Measurements from ENCODE around the gene KRTAP10-8.
"Not testable (repeated sequence)": the region's sequence is repeated elsewhere in the genome, so short reads cannot be mapped to it uniquely, and the experiment has no call there.

The KRTAP10-8 gene

GRCh38 chr21:44612029-44612486 is at the start of gene KRTAP10-8:
TSS of gene KRTAP10-8 (plus strand) at chr21:44612079. CDS start at chr21:44612101, 22 bp downstream.
- DNase-seq = no peak

- DNase-seq = no peak
Measured at GRCh38 chr21:44564099-44564498, 47.8 kb upstream of the KRTAP10-8 start.

DNA sequence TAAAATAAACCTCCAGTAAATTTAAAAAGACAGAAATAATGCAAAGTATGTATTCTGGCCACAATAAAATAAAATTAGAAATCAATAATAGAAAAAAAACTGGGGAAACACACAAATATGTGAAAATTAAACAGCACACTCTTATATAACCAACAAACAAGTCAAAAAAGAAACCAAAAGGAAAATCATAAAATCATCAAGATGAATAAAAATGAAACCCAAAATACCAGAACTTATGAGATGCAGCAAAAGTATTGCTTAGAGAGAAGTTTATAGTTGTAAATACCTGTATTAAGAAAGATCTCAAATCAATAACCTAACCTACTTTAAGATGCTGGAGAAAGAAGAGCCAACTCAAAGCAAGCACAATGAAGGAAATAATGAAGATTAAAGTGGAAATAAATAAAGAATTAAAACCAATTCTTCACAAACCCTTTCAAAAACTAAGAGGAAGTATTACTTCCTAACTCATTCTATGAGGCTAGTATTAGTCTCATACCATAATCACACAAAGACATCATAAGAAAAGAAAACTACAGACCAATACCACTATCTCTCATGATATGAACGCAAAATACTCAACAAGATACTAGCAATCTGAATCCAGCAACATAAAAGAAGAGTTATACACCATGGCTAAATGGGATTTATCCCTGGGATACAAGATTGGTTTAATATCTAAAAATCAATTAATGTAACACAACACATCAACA is 46.8 kb upstream of the KRTAP10-8 start:
- no peak for DNase-seq

DNA sequence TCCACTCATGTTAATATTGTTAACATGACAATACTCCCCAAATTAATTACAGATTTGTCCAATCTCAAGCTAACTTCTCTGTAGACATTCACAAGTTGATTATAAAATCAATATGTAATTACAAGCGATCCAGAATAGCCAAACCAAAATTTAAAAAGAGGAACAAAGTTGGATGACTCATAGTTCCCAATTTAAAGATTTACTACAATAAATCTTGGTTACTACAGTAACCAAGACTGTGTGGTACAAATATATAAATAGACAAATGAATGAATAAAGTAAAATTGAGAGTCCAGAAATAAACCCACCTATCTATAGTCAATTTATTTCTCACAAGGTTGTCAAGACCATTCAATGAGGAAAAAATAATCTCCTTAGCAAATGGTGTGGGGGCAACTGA is 45.5 kb upstream of the KRTAP10-8 start:
- no peak for DNase-seq

DNA sequence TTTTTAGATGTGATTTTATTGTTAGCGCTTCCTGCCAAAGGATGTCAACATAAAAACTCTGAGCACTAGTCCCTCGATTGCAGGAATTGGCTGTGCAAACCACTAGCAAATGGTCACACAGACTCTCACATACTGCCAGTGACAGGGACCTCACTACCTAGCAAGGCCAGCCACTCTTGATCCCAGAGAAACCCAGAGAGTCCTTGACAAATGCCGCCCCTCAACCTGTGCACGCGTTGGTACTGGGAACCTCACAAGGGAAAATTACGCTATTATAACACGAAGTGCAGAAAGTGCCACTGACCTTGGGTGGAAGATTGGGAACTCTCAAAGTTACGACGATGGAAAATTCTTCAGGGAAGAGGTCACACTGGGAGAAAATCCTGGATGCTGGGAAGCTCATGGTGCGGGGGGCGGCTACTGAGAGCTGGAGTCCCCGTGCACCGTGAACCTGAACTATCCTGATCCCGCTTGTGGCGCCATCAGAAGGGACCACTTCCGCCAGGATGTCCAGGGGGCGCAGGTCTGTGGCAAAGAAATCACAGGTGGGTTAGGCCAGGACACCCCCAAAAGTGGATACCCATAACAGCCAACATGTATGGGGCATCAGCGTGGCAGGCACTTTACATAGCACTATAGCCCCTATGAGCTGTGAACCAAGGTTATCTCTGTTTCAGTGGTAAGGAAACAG is 44.3 kb upstream of the KRTAP10-8 start:
- no peak for DNase-seq

DNA sequence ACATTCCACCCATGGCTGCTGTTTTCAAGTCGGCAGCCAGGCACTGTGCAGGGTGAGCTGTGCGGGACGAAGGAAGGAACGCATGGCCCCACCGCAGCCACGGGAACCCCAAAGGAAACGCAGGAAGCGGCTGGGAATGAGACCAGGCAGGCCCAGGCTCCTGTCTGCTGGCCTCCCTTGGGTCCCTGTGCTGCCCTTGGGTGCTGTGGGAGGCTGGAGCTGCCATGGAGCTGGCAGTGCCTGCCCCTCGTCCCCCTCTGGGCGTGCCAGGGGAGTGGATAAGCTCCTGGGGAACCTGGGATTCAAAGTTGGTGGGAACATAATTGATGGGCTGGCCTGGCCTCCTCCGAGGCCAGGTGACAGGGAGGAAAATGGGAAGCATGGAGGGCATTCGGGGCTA is 43.6 kb upstream of the KRTAP10-8 start:
- no peak for DNase-seq

GRCh38 chr21:44568667-44569556 is 43.0 kb upstream of the KRTAP10-8 start:
- DNase-seq = no peak

DNA sequence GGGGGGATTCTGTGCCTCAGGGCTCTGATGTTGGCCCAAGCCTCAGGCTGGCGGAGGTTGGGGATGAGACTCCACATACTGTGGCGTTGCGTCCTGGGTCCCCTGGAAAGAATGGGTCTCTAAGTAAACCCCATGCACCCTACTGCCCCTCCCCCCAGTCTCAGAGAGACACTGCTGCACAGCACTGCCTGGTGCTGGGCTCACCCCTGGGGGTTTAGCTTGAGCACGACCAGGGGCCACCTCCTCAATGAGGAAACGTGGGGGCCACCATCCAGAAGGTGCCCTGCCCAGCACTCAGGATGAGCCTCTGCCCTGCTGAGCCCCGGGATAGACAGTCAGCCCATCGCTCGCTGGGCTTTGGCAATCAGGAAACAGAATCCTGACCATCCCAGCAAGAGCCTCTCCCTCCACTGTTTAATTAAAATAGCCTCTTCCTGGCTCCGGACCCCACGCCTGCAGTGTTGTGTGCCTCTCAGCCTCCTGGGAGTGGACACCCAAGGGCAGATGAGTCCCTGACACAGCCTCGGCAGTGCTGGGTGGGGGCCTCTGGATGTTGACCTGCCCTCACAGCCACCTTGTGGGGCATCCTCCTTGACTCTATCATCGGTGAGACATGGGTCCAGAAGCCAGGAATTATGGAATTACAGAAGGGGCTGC is 41.9 kb upstream of the KRTAP10-8 start:
- DNase-seq = no peak

GRCh38 chr21:44571296-44571695 is 40.6 kb upstream of the KRTAP10-8 start:
- no peak for DNase-seq

- DNase-seq = no peak
Measured at GRCh38 chr21:44571844-44572782, 39.8 kb upstream of the KRTAP10-8 start.

GRCh38 chr21:44572959-44573583 is 38.8 kb upstream of the KRTAP10-8 start:
- no peak for DNase-seq

DNA sequence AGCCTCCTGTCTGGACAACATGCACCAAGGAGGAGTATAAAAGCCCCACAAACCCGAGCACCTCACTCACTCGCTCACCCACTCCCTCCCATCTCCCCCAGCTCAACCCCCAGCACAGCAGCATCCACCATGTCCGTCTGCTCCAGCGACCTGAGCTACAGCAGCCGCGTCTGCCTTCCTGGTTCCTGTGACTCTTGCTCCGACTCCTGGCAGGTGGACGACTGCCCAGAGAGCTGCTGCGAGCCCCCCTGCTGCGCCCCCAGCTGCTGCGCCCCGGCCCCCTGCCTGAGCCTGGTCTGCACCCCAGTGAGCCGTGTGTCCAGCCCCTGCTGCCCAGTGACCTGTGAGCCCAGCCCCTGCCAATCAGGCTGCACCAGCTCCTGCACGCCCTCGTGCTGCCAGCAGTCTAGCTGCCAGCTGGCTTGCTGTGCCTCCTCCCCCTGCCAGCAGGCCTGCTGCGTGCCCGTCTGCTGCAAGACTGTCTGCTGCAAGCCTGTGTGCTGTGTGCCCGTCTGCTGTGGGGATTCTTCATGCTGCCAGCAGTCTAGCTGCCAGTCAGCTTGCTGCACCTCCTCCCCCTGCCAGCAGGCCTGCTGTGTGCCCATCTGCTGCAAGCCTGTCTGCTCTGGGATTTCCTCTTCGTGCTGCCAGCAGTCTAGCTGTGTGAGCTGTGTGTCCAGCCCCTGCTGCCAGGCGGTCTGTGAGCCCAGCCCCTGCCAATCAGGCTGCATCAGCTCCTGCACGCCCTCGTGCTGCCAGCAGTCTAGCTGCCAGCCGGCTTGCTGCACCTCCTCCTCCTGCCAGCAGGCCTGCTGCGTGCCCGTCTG is 38.0 kb upstream of the KRTAP10-8 start, which contains the start of gene KRTAP10-4:
Gene KRTAP10-4 (plus strand): TSS at position 100 of the 827 bp plus-strand sequence. CDS start 30 bp downstream, at position 130.
- not testable (repeated sequence) for DNase-seq

DNA sequence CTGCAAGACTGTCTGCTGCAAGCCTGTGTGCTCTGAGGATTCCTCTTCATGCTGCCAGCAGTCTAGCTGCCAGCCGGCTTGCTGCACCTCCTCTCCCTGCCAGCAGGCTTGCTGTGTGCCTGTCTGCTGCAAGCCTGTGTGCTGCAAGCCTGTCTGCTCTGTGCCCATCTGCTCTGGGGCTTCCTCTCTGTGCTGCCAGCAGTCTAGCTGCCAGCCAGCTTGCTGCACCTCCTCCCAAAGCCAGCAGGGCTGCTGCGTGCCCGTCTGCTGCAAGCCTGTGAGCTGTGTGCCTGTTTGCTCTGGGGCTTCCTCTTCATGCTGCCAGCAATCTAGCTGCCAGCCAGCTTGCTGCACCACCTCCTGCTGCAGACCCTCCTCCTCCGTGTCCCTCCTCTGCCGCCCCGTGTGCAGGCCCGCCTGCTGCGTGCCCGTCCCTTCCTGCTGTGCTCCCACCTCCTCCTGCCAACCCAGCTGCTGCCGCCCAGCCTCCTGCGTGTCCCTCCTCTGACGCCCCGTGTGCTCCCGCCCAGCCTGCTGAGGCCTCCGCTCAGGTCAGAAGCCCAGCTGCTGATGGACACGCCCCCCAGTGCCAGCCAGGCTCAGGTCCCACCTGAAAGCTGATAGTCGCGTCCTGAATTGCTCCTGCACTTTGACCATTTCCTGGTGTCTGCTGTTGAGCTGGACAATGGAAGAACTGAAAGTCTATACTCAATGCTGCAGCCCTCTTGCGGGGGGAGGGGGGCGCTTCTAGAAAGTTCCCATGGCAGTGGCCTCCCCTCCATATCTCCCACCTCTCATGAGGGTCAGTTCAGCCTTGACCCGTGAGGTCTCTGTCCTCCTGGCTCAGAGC is 37.2 kb upstream of the KRTAP10-8 start:
- no peak for DNase-seq

DNA sequence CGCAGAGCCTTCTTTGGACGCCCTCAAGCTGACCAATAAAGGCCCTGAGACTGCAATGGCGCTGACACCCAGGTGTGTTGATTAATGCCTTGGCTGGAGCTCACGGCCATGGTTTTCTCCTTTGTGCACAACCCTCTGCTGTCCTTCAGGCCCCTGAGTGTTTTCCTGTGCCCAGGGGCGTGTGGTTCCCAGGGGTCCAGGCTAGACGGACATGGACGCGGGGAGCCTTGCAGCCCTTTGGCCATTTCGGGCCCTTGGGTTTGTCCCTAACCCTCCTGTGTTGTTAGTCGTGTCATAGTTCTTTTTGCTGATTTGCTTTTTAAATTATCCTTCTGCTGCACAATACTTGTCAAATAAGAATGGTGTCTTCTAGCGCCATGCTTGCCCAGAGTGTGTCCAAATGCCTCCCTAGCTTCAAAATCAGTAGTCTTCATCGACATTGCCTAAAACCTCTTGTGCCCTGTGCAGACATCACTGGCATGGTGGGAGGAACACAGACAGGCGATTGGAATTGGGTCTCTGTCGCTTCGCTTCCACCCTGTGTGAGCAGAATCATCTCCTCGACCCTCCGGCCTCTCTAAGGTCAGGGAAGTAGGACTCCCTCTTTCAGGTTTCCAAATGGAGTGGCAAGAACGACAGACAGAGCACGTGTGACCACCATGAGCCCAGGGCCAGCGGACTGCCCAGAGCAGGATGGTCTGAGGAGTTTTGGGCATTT is 36.4 kb upstream of the KRTAP10-8 start:
- no peak for DNase-seq

- DNase-seq = no peak
Measured at GRCh38 chr21:44576025-44576420, 35.9 kb upstream of the KRTAP10-8 start.

DNA sequence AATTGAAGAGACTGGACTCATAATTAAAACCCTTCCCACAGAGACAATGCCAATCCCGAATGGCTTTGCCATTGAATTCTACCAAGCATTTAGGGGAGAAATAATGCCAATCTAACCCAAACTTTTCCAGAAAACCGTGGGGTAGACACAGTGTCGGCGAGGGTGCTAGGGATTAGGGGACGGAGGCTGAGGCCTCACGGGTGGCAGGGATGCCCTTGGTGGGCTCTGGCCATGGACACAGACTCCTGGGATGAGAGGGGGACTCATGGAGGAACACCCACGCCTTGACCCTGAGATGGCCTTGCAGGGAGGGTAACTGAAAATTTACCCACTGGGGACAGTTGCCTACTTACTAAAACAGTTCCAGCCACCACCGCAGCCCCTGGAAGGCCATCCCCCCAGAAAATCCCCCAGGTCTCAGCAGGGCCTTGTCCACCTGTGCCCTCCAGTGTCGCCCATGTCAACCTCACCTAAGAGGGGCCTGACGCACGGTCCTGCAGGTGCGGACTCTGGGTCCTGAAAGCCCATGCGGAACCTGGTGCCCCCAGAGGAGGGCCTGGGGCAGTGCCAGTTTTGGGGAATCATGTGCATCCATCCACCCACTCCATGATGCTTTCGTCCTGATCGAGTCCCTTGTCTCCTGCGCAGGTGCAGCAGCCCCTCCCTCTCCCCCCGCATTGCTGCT is 33.4 kb upstream of the KRTAP10-8 start:
- no peak for DNase-seq

- no peak for DNase-seq
Measured at GRCh38 chr21:44579056-44579832, 32.6 kb upstream of the KRTAP10-8 start.
